ENCODE data around the gene UNC119B.

- TF ChIP-seq, protein P1, sequence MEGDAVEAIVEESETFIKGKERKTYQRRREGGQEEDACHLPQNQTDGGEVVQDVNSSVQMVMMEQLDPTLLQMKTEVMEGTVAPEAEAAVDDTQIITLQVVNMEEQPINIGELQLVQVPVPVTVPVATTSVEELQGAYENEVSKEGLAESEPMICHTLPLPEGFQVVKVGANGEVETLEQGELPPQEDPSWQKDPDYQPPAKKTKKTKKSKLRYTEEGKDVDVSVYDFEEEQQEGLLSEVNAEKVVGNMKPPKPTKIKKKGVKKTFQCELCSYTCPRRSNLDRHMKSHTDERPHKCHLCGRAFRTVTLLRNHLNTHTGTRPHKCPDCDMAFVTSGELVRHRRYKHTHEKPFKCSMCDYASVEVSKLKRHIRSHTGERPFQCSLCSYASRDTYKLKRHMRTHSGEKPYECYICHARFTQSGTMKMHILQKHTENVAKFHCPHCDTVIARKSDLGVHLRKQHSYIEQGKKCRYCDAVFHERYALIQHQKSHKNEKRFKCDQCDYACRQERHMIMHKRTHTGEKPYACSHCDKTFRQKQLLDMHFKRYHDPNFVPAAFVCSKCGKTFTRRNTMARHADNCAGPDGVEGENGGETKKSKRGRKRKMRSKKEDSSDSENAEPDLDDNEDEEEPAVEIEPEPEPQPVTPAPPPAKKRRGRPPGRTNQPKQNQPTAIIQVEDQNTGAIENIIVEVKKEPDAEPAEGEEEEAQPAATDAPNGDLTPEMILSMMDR (conservative IDR thresholded peaks at IDR 0.05; ENCODE audit: low read length): no peak
- TF ChIP-seq EZH2phosphoT487 (IDR thresholded peaks at IDR 0.05; ENCODE audit: borderline replicate concordance, low read depth, low read length): no peak
Measured at GRCh38 chr12:120766566-120766965, 56.3 kb downstream of the UNC119B start.

Measured in OCI-LY7 (cell line).